ENCODE results near the gene AKT1S1. TPM values are rescaled to one million over a fixed set of nuclear protein-coding genes. Genes with fewer than 3 reads are reported as not detected.
"Not testable (repeated sequence)": the region's sequence is repeated elsewhere in the genome, so short reads cannot be mapped to it uniquely, and the experiment has no call there.

The AKT1S1 gene
- total RNA-seq (2022) (58.9 and 65.2 TPM in 2 replicates), Bru-seq, nascent RNA (percentile 66 among the genes with signal in this experiment), BruChase-seq, experiment 1, labeled RNA remaining after a 6-hour chase (percentile 87 among the genes with signal in this experiment), BruChase-seq, experiment 2, labeled RNA remaining after a 2-hour chase (percentile 85 among the genes with signal in this experiment)
- long read RNA-seq, transcript AKT1S1-207 (5 exons, 3,075 nt), result major isoform, 23 of 61 reads
- long read RNA-seq, transcript AKT1S1-205 (4 exons, 3,640 nt), result minor isoform, 12 of 61 reads
- long read RNA-seq, partial matches to known transcripts, result 2 of 61 reads
- long read RNA-seq, other reads (novel, unspliced or antisense), result 20 of 61 reads

DNA sequence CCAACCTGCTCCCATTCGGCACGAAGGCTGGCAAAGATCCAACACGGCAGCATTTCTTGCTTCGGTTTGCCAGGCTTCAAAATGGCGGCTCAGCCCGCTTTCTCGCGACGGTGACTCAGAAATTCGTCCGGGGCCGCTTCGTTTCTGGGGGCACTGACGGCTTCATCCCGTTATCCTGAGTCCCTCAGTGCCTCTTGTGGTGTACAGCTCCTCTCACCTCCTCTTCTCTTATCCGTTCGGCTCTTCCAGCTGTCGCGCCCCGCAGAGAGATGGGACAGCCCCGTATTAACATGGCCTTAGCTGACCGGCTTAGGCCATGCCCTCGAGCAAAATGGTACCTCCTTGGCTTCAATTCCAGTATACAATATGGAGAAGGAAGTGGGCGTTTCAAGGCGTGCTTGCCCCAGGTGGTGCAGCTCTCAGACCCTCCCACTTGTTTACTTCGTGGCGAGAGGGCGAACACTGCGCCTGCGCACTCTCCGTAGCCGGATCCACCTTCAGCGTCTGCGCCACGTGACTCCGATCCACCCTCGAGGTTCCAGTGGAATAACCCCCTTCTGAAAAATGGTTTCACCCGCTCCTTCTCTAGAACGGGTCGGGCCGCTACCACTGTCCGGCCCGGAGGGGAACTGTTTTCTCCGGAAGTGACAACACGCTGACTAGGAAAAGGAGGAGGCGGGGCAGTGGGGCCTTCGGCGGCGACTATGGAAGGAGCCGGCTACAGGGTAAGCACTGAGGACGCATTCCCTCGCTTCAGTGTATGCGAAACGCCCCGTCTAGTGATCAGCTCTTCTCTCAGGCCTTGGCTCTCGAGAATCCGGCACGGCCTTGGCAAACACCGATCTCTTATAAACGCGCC is at the start of gene AKT1S1, which contains the start of gene TBC1D17:
Gene AKT1S1 (minus strand): TSS at position 336 of the 859 bp plus-strand sequence. CDS start 4,060 bp downstream, outside the sequence.
Gene TBC1D17 (plus strand): TSS at position 683 of the 859 bp plus-strand sequence. CDS start 22 bp downstream, at position 705.
- BruUV-seq (replicated peaks), result no TSS peak
- intact Hi-C loops (cut with micrococcal nuclease; ENCODE audit: unreplicated experiment), result no loop called here

DNA sequence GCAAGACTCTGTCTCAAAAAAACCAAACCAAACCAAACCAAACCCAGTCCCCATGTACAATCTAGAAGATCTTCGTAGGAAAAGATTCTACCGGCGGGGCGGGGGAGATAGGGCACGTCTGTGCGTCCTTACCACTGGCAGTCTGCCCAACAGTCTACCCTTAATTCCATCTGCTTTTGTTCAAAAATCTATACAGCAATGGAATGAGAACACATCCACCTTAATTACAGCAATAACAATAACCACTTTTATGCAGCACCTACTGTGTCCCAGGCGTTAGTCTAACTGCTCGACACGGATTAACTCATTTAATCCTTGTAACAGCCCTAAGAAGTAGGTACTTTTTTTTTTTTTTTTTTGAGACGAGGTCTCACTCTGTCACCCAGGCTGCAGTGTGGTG is 49.4 kb upstream of the AKT1S1 start:
- BruUV-seq (replicated peaks), result no TSS peak
- intact Hi-C loops (cut with micrococcal nuclease; ENCODE audit: unreplicated experiment), result no loop called here
- DNase-seq, result no peak
- Mint-ChIP-seq H3K9me3 (ENCODE audit: low read depth, unreplicated experiment) (no peaks in the 10 kb centered on the region), H3K27me3 (ENCODE audit: unreplicated experiment) (no peaks in the 10 kb centered on the region), H3K36me3 (ENCODE audit: insufficient read depth, unreplicated experiment) (peaks cover 91% of the 10 kb centered on the region), H3K4me1 (ENCODE audit: low read depth, unreplicated experiment) (peaks cover 22% of the 10 kb centered on the region), H3K27ac (ENCODE audit: unreplicated experiment) (no peak overlapping the region), H3K4me3 (ENCODE audit: low read depth, unreplicated experiment) (no peak overlapping the region)
- CTCF ChIA-PET, result no interaction called here
- TF ChIP-seq, protein P1, sequence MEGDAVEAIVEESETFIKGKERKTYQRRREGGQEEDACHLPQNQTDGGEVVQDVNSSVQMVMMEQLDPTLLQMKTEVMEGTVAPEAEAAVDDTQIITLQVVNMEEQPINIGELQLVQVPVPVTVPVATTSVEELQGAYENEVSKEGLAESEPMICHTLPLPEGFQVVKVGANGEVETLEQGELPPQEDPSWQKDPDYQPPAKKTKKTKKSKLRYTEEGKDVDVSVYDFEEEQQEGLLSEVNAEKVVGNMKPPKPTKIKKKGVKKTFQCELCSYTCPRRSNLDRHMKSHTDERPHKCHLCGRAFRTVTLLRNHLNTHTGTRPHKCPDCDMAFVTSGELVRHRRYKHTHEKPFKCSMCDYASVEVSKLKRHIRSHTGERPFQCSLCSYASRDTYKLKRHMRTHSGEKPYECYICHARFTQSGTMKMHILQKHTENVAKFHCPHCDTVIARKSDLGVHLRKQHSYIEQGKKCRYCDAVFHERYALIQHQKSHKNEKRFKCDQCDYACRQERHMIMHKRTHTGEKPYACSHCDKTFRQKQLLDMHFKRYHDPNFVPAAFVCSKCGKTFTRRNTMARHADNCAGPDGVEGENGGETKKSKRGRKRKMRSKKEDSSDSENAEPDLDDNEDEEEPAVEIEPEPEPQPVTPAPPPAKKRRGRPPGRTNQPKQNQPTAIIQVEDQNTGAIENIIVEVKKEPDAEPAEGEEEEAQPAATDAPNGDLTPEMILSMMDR (IDR thresholded peaks at IDR 0.05; ENCODE audit: unreplicated experiment), result no peak

More for the DNA sequence above, at the start of gene AKT1S1, which contains the start of gene TBC1D17:
- Mint-ChIP-seq H3K27ac (ENCODE audit: unreplicated experiment) (no peak within 1 kb of the TSS), H3K4me3 (ENCODE audit: low read depth, unreplicated experiment) (no peak within 1 kb of the TSS), H3K4me1 (ENCODE audit: low read depth, unreplicated experiment) (peaks cover 17% of the 10 kb centered on the region), H3K27me3 (ENCODE audit: unreplicated experiment) (no peaks in the 10 kb centered on the region), H3K36me3 (ENCODE audit: insufficient read depth, unreplicated experiment) (peaks cover 5% of the 10 kb centered on the region), H3K9me3 (ENCODE audit: low read depth, unreplicated experiment) (no peaks in the 10 kb centered on the region)
- peak; percentile 99 for DNase-seq
- TF ChIP-seq, protein P1 (IDR thresholded peaks at IDR 0.05; ENCODE audit: unreplicated experiment), result no peak
- CTCF ChIA-PET, result interaction anchor here (1.3 kb wide), 1 partner anchor 21 kb away, joined by 3 read pairs; no protein-coding TSS in a partner anchor

DNA sequence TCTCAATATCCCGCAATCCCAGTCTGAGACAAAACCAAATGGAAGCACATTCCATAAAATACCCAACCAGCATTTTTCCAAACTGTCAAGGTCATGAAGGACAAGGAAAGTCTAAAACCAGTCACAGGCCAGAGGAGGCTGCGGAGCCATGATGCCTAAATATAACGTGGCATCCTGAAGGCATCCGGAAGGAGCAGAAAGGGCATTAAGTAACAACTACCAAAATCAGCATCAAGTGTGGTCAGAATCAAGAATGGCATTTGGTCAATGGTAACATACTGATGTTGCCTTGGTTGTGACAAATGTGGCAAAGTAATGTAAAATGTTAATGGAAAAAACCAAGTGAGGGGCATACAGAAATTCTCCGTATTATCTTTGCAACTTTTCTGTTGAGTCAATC is 48.3 kb upstream of the AKT1S1 start:
- TF ChIP-seq, protein P1 (IDR thresholded peaks at IDR 0.05; ENCODE audit: unreplicated experiment), result no peak
- H3K4me1 Mint-ChIP-seq (ENCODE audit: low read depth, unreplicated experiment), result peaks cover 16% of the 10 kb centered on the region
- CTCF ChIA-PET, result no interaction called here
- no peaks in the 10 kb centered on the region for H3K27me3 Mint-ChIP-seq (ENCODE audit: unreplicated experiment)
- H3K27ac Mint-ChIP-seq (ENCODE audit: unreplicated experiment), result no peak overlapping the region
- no peak overlapping the region for H3K4me3 Mint-ChIP-seq (ENCODE audit: low read depth, unreplicated experiment)
- no TSS peak for BruUV-seq (replicated peaks)
- H3K36me3 Mint-ChIP-seq (ENCODE audit: insufficient read depth, unreplicated experiment), result peaks cover 94% of the 10 kb centered on the region
- intact Hi-C loops (cut with micrococcal nuclease; ENCODE audit: unreplicated experiment), result no loop called here
- DNase-seq, result no peak
- H3K9me3 Mint-ChIP-seq (ENCODE audit: low read depth, unreplicated experiment), result no peaks in the 10 kb centered on the region

DNA sequence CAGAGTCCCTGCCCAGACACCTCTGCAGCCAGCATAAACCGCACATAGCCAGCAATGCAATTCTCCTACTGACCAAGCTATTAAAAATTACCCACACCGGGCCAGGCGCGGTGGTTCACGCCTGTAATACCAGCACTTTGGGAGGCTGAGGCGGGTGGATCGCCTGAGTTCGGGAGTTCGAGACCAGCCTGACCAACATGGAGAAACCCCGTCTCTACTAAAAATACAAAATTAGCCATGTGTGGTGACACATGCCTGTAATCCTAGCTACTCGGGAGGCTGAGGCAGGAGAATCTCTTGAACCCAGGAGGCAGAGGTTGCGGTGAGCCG is 47.7 kb upstream of the AKT1S1 start:
- intact Hi-C loops (cut with micrococcal nuclease; ENCODE audit: unreplicated experiment); H3K4me3 Mint-ChIP-seq (ENCODE audit: low read depth, unreplicated experiment); H3K4me1 Mint-ChIP-seq (ENCODE audit: low read depth, unreplicated experiment); BruUV-seq (replicated peaks); H3K27me3 Mint-ChIP-seq (ENCODE audit: unreplicated experiment); DNase-seq; H3K9me3 Mint-ChIP-seq (ENCODE audit: low read depth, unreplicated experiment); H3K27ac Mint-ChIP-seq (ENCODE audit: unreplicated experiment): not testable (repeated sequence)
- CTCF ChIA-PET, result interaction anchor here (0.8 kb wide), 1 partner anchor 25 kb away, joined by 4 read pairs; no protein-coding TSS in a partner anchor
- H3K36me3 Mint-ChIP-seq (ENCODE audit: insufficient read depth, unreplicated experiment), result peaks cover 94% of the 10 kb centered on the region
